ENCODE data around the gene PDE6A. TPM values are rescaled to one million over a fixed set of nuclear protein-coding genes. Genes with fewer than 3 reads are reported as not detected.
"Not testable (repeated sequence)": the region's sequence is repeated elsewhere in the genome, so short reads cannot be mapped to it uniquely, and the experiment has no call there.

The PDE6A gene
- total RNA-seq, 1 donor from 2014 or later, result not detected

DNA sequence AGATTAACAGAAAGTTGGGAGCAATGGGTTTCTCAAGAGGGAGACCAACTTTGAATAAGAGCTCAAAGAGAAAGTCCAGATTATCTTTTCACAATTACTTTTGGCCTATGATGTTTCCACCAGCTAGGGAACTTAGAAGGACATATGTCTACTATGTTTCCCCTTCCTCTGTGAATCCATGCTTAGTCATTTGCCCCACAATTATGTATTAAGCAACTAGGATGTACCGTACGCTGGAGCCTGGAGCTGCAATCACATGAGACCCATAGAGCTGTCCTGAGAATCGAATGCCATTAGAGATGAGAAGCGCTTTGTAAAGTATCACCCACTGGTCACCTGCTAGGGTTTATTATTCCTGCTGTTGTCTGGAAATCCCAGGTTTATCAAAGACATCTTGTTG lies 78.8 kb downstream of the PDE6A start:
- intact Hi-C loops (cut with micrococcal nuclease), result no loop called here

- intact Hi-C loops (cut with micrococcal nuclease), result no loop called here
Observed at GRCh38 chr5:149863830-149864229, 80.8 kb downstream of the PDE6A start.

DNA sequence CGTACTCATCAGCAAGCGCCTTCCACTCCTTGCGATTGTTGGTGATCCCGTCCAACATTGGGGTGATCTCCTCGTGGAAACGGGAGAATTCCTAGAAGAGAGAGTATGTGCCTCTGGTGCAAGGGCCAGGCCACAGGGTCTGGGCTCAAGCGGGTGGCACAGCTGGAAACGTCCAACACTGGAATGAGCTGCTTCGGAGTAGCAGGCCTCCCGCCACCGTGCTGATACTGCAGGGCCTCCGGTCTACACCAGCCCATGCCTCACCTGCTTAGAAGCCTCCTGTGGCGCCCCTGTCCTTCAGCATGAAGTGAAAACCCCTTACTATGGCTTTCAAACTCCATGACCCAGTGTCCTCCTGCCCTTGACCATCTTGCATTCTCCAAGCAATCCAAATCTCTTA lies 81.4 kb downstream of the PDE6A start:
- intact Hi-C loops (cut with micrococcal nuclease), result no loop called here

DNA sequence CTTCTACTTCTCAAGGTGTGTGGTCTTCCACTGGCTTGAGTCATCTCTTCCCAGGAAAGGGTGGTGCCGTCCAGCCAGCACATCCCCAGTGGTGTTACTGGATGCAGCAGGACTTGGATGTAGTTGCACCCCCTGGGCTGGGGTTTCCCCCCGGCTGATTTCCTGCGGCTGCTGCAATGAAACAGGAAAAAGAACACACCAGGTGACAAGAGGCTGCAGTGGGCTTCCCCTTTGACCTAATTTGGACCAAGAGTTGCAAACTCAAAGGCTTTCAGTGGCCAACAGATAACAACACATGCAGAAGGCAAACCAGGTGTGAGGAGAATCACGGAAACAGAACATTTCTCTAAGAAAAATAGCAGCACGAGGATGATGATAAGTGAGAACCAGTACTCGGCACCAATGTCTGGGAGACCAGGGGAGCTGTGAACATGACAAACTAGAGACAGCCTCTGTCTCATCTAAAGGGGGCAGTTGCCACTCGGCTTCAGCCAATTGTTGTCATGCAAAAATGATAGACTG lies 83.7 kb downstream of the PDE6A start:
- intact Hi-C loops (cut with micrococcal nuclease), result loop anchor here (2.0 kb wide), 1 partner anchor 100 kb away; the partner anchor contains the start of gene SLC26A2

DNA sequence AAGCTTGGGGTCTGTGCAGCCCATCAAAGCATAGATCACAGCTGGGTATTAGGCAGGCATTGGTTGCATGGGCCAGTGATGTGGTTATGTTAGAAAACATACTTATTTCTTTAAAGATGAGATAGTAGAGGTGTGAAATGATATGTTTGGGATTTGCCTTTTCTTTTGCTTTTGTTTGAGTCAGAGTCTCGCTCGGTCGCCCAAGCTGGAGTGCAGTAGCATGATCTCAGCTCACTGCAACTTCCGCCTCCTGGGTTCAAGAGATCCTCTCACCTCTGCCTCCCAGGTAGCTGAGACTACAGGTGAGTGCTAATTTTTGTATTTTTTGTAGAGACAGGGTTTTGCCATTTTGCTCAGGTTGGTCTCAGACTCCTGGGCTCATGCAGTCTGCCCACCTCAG lies 84.8 kb downstream of the PDE6A start:
- intact Hi-C loops (cut with micrococcal nuclease), result loop anchor here (2.0 kb wide), 1 partner anchor 101 kb away; the partner anchor contains the start of gene SLC26A2

DNA sequence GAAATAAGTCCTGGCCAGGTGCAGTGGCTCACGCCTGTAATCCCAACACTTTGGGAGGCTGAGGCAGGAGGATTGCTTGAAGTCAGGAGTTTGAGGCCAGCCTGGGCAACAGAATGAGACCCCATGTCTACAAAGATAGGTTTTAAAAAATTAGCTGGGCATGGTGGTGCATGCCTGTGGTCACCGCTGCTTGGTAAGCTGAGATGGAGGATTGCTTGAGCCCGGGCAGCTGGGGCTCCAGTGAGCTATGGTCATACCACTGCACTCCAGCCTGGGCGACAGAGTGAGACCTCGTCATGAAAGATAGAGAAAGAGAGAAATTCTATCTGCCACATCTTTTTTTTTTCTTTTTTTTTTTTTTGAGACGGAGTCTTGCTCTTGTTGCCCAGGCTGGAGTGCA lies 86.1 kb downstream of the PDE6A start:
- intact Hi-C loops (cut with micrococcal nuclease), result not testable (repeated sequence)

DNA sequence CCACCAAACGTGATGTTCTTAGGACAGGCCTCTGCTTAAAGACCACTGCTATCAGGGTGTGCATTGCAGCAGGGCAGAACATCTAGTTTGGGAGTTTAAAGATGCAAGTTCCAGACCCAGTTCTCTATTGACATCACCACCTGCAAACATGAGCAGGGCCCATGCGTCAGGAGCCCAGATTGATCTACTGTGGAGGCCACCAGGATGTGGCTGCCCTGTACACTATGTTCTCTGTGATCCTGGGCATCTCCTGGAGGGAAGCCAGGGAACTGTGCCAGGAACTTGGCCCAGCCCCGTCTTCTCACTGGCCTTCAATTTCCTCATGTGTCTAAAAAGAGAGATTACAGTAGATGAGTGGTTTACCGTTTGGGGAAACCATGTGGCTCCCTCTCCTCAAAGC lies 87.1 kb downstream of the PDE6A start:
- intact Hi-C loops (cut with micrococcal nuclease), result no loop called here

- intact Hi-C loops (cut with micrococcal nuclease), result no loop called here
Observed at GRCh38 chr5:149855366-149855765, 89.2 kb downstream of the PDE6A start.

DNA sequence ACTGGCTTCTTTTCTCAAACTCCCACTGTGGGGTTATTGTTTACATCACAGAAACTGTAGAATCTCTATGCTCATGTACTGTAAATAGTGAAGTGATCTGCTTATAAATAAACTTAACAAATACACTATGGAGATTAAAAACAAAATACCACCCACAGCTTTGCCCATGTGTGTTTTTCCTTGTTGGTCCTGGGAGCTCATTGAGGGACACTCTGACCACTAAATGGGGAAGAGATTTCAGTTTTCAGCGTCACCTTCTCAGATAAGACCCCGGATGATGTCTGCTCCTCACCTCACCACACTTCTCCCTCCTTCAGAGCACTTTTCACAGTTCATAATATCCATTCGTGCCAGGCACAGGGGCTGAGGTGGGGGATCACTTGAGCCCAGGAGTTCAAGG lies 89.7 kb downstream of the PDE6A start:
- intact Hi-C loops (cut with micrococcal nuclease), result no loop called here

GRCh38 chr5:149853701-149854100 lies 90.9 kb downstream of the PDE6A start:
- intact Hi-C loops (cut with micrococcal nuclease), result loop anchor here (1.0 kb wide), 2 partner anchors 137 to 217 kb away; no protein-coding TSS in a partner anchor

DNA sequence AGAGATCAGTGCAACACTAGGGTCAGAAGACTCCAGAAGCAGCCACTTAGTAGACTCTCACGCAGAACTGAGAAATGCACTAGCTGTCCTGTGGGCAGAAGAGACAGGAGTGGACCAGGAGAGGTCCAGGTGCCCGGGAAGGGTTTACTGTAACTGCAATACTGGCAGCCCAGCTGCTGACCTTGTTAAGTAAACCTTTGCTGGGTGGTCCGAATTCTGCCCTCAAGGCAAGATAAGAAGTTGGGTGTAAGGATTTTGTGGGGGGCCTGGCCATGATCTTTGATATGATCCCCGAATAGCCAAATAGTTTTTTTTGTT lies 91.3 kb downstream of the PDE6A start:
- intact Hi-C loops (cut with micrococcal nuclease), result loop anchor here (1.0 kb wide), 2 partner anchors 137 to 217 kb away; no protein-coding TSS in a partner anchor

DNA sequence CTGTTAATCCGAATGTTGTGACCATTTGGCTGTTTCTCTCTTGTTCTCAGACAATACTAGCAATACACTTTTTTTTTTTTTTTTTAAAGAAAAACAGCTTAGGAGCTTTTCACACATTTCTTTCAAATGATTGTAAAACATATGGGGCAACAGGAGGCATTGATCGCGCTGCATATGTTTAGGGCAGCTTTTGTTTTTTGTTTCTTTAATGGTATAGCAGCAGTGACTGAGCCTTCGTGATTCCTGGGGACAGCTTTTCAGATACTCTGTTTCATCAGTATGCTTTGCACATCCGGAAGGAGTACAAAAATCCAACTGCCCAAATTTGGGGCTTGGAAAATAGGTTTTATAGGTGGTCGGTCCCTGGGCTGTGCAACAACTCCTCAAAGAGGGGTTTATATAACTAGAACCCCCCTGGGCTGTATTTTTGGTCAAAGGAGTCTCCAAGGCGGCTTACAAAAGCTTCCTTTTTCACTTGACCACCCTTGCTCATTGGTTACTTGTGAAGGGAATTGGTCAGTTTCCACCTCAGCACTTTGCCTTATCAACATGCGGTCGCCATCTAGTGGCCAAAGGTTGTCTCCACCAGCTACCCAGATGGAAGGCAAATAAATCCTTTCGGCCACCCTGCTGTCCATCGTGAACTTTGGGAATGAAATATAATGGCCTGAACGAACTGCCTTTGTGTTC lies 91.8 kb downstream of the PDE6A start:
- intact Hi-C loops (cut with micrococcal nuclease), result loop anchor here (1.0 kb wide), 2 partner anchors 138 to 216 kb away; no protein-coding TSS in a partner anchor

GRCh38 chr5:149851211-149851610 lies 93.4 kb downstream of the PDE6A start:
- intact Hi-C loops (cut with micrococcal nuclease), result no loop called here

- intact Hi-C loops (cut with micrococcal nuclease), result no loop called here
Observed at GRCh38 chr5:149849966-149850910, 94.4 kb downstream of the PDE6A start.

GRCh38 chr5:149849280-149849965 lies 95.2 kb downstream of the PDE6A start:
- intact Hi-C loops (cut with micrococcal nuclease), result no loop called here

DNA sequence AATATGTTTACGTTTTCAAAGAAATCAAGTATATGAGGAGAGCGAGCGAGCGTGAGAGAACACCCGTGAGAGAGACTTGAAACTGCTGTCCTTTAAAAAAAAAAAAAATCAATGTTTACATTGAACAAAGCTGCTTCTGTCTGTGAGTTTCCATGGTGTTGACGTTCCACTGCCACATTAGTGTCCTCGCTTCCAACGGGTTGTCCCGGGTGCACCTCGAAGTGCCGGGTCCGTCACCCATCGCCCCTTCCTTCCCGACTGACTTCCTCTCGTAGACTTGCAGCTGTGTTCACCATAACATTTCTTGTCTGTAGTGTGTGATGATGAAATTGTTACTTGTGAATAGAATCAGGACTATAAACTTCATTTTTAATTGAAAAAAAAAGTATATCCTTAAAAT lies 97.0 kb downstream of the PDE6A start:
- intact Hi-C loops (cut with micrococcal nuclease), result no loop called here

DNA sequence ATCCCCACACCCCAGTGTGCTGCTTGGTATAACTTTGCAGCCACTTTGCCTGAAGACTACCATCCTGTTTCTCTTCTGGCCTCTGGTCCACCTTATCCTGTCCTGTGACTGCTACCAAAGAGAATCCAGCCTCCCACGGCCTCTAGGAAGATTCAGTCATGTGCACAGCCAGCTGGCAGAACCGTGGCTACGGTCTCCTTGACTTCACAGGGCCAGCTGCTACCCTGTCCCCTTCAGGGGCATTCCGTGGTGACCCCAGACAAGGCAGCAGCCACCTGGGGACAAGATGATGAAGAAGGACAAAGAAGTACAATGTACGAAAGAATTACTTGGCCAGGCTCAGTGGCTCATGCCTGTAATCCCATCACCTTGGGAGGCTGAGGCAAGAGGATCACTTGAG lies 98.6 kb downstream of the PDE6A start:
- intact Hi-C loops (cut with micrococcal nuclease), result no loop called here

DNA sequence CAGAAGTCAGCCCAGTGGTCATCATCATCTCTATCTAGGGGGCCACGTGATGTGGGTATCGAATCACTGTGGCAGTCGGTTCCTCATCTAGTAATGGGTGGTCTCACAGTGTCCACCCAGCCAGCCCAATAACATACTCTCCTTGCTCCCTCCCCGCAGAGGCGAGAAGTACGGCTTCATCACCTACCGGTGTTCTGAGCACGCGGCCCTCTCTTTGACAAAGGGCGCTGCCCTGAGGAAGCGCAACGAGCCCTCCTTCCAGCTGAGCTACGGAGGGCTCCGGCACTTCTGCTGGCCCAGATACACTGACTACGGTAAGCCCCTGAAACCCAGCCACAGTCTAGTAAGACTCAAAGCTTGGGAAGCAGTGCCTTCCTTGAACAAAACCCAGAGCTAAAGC lies 99.0 kb downstream of the PDE6A start:
- intact Hi-C loops (cut with micrococcal nuclease), result no loop called here

DNA sequence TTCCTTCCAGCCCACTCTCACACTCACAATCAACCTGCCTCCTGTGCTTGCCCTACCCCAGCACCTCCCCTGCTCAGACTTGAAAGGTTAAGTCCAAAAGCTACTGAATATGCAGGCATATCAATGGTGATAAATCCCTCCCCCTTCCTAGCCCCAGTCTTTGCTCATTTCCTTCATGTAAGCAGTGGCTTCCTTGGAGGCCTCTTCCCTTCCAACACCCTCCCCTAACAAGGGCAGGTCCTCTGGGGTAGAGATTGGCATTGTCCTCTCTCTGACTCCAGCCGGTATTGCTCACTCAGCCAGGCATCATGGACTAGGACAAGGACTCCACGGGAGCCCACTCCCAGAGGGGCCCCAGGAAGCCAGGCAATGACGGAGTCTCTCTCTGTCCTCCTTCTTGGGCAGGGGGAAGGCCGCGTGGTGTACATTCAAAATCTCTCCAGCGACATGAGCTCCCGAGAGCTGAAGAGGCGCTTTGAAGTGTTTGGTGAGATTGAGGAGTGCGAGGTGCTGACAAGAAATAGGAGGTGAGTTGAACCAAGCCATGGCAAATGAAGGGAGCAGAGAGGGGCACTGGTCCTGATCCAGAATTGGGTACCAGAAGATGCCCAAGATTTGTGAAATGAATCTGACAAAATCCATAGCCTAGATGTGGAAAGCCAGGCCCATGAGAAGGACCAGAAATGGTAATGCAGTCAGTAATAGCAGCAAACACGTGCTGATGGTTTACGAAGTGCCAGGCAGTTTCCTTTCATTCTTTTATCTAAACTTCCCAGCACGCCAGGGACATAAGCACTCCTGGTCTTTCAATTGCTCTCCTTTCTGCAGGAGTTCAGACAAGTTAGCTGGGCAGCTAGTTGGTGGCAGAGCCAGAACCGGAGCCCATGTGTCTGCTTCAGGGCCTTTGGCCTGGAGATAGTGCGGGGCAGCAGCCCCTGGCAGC lies 102.5 kb downstream of the PDE6A start:
- intact Hi-C loops (cut with micrococcal nuclease), result no loop called here

- intact Hi-C loops (cut with micrococcal nuclease), result no loop called here
Observed at GRCh38 chr5:149840226-149840825, 104.3 kb downstream of the PDE6A start.
